ENCODE data around the gene MYPN. TPM values are rescaled to one million over a fixed set of nuclear protein-coding genes. Genes with fewer than 3 reads are reported as not detected.

MYPN gene
- total and polyA plus RNA-seq, 4 donors: 0.01 to 0.08 (median 0.03) TPM; not detected in 1

DNA sequence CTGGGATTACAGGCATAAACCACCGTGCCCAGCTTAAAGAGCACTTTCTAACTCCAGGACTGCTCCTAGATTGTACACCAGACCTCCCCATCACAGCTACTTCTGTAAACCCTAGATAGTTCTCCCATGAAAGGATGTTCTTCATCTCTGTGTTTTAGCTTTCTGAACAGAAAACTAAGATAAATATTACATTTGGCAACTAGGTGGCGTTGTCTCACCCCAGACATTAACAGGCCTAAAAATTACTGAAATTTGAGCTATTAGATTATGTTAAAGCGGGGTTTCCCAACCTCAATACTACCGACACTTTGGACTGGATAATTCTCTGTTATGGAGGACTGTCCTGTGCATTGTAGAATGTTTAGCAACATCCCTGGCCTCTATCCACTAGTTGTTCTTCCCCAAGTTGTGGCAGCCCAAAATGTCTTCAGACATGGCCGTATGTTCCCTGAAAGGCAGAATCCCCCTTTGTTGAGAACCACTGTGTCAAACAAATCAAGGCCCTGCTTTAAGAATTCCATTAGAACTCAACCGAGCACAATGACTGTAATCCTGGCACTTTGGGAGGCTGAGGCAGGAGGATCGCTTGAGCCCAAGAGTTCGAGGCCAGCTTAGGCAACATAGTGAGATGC is 103.5 kb downstream of the MYPN start:
- WGBS: 53% methylated on average over 8 of the region's 8 CpGs

DNA sequence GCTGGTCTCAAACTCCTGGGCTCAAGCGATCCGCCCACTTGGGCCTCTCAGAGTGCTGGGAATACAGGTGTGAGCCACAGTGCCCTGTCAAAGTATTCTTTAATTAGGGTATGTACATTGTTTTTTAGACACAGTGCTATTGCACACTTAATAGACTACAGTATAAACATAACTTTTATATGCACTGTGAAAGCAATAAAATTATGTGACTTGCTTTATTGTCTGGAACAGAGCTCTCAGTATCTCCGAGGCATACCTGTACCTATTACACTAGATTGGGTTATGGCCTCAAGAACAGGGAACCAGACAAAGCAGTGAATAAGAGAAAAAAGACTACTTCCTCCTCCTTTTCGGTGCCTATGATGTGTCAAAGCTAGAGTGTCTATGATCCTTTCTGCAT is 109.5 kb downstream of the MYPN start:
- H3K4me3 ChIP-seq (ENCODE audit: low read depth in 1 of 3, low read length in 3 of 3): no peak overlapping the region
- H3K27me3 ChIP-seq (ENCODE audit: control insufficient read depth in 4 of 4, insufficient read depth in 4 of 4, low read length in 3 of 4): no peaks in the 10 kb centered on the region
- H3K27ac ChIP-seq (ENCODE audit: low read depth in 1 of 2, low read length in 2 of 2): no peak overlapping the region
- WGBS: 81% methylated on average over 4 of the region's 4 CpGs
- no peak for TF ChIP-seq HNF4A (conservative IDR thresholded peaks at IDR 0.05)
- H3K9ac ChIP-seq (ENCODE audit: low read depth in 1 of 2, low read length in 2 of 2): no peak overlapping the region
- H3K36me3 ChIP-seq (ENCODE audit: control insufficient read depth in 4 of 4, insufficient read depth in 3 of 4, low read depth in 1 of 4, low read length in 3 of 4): no peaks in the 10 kb centered on the region
- H3K4me1 ChIP-seq (ENCODE audit: control insufficient read depth in 4 of 4, insufficient read depth in 4 of 4, low read length in 3 of 4): no peaks in the 10 kb centered on the region
- no peaks in the 10 kb centered on the region for H3K9me3 ChIP-seq (ENCODE audit: control insufficient read depth in 4 of 4, low read length in 3 of 4)
- DNase-seq (ENCODE audit: low spot score): no peak

More for the DNA sequence above, 103.5 kb downstream of the MYPN start:
- TF ChIP-seq RAD21 (IDR thresholded peaks at IDR 0.05): peak; percentile 83 to 84
- TF ChIP-seq, protein P1, sequence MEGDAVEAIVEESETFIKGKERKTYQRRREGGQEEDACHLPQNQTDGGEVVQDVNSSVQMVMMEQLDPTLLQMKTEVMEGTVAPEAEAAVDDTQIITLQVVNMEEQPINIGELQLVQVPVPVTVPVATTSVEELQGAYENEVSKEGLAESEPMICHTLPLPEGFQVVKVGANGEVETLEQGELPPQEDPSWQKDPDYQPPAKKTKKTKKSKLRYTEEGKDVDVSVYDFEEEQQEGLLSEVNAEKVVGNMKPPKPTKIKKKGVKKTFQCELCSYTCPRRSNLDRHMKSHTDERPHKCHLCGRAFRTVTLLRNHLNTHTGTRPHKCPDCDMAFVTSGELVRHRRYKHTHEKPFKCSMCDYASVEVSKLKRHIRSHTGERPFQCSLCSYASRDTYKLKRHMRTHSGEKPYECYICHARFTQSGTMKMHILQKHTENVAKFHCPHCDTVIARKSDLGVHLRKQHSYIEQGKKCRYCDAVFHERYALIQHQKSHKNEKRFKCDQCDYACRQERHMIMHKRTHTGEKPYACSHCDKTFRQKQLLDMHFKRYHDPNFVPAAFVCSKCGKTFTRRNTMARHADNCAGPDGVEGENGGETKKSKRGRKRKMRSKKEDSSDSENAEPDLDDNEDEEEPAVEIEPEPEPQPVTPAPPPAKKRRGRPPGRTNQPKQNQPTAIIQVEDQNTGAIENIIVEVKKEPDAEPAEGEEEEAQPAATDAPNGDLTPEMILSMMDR (IDR thresholded peaks at IDR 0.05; ENCODE audit: low read depth, low read length, missing input control): peak; percentile 51
- TF ChIP-seq, protein P2, sequence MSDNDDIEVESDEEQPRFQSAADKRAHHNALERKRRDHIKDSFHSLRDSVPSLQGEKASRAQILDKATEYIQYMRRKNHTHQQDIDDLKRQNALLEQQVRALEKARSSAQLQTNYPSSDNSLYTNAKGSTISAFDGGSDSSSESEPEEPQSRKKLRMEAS (IDR thresholded peaks at IDR 0.05): no peak
- Histone ChIP-seq H3K27ac (ENCODE audit: low read depth in 1 of 2, low read length in 2 of 2) (no peak overlapping the region), H3K36me3 (ENCODE audit: control insufficient read depth in 4 of 4, insufficient read depth in 3 of 4, low read depth in 1 of 4, low read length in 3 of 4) (no peaks in the 10 kb centered on the region), H3K9me3 (ENCODE audit: control insufficient read depth in 4 of 4, low read length in 3 of 4) (no peaks in the 10 kb centered on the region), H3K4me1 (ENCODE audit: control insufficient read depth in 4 of 4, insufficient read depth in 4 of 4, low read length in 3 of 4) (peaks cover 0 to 2% (median 0%) of the 10 kb centered on the region in 4 donors), H3K9ac (ENCODE audit: low read depth in 1 of 2, low read length in 2 of 2) (no peak overlapping the region), H3K27me3 (ENCODE audit: control insufficient read depth in 4 of 4, insufficient read depth in 4 of 4, low read length in 3 of 4) (no peaks in the 10 kb centered on the region), H3K4me3 (ENCODE audit: low read depth in 1 of 3, low read length in 3 of 3) (no peak overlapping the region)
- no peak for DNase-seq (ENCODE audit: low spot score)

DNA sequence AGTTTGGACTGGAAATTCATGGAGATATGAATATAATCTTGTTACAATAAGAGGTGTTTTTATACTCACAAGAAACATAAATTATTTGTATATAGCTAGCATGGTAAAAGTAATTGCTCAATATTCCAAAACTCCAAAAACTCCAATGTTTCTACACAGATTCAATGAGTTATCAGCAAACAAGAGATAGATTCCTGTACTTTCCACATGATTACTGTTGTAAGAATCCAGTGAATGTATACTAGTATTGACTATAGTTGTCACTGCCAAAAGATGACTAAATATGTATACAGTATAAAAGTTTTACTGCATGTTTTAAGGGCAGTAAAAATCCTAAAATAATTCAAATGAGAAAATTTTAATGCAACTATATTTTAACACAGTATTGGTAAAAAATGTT is 111.9 kb downstream of the MYPN start:
- Histone ChIP-seq H3K36me3 (ENCODE audit: control insufficient read depth in 4 of 4, insufficient read depth in 3 of 4, low read depth in 1 of 4, low read length in 3 of 4) (no peaks in the 10 kb centered on the region), H3K9me3 (ENCODE audit: control insufficient read depth in 4 of 4, low read length in 3 of 4) (no peaks in the 10 kb centered on the region), H3K27ac (ENCODE audit: low read depth in 1 of 2, low read length in 2 of 2) (no peak overlapping the region), H3K9ac (ENCODE audit: low read depth in 1 of 2, low read length in 2 of 2) (no peak overlapping the region), H3K4me1 (ENCODE audit: control insufficient read depth in 4 of 4, insufficient read depth in 4 of 4, low read length in 3 of 4) (no peaks in the 10 kb centered on the region), H3K27me3 (ENCODE audit: control insufficient read depth in 4 of 4, insufficient read depth in 4 of 4, low read length in 3 of 4) (no peaks in the 10 kb centered on the region), H3K4me3 (ENCODE audit: low read depth in 1 of 3, low read length in 3 of 3) (no peak overlapping the region)
- TF ChIP-seq, protein P3, sequence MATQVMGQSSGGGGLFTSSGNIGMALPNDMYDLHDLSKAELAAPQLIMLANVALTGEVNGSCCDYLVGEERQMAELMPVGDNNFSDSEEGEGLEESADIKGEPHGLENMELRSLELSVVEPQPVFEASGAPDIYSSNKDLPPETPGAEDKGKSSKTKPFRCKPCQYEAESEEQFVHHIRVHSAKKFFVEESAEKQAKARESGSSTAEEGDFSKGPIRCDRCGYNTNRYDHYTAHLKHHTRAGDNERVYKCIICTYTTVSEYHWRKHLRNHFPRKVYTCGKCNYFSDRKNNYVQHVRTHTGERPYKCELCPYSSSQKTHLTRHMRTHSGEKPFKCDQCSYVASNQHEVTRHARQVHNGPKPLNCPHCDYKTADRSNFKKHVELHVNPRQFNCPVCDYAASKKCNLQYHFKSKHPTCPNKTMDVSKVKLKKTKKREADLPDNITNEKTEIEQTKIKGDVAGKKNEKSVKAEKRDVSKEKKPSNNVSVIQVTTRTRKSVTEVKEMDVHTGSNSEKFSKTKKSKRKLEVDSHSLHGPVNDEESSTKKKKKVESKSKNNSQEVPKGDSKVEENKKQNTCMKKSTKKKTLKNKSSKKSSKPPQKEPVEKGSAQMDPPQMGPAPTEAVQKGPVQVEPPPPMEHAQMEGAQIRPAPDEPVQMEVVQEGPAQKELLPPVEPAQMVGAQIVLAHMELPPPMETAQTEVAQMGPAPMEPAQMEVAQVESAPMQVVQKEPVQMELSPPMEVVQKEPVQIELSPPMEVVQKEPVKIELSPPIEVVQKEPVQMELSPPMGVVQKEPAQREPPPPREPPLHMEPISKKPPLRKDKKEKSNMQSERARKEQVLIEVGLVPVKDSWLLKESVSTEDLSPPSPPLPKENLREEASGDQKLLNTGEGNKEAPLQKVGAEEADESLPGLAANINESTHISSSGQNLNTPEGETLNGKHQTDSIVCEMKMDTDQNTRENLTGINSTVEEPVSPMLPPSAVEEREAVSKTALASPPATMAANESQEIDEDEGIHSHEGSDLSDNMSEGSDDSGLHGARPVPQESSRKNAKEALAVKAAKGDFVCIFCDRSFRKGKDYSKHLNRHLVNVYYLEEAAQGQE (IDR thresholded peaks at IDR 0.05): no peak
- TF ChIP-seq GABPA (IDR thresholded peaks at IDR 0.05 in 1 of 2, conservative IDR thresholded peaks at IDR 0.05 in 1 of 2) (no peak), RAD21 (IDR thresholded peaks at IDR 0.05) (no peak), EGR1 (IDR thresholded peaks at IDR 0.05; ENCODE audit: low read depth in 2 of 2) (no peak), FOXA1 (IDR thresholded peaks at IDR 0.05) (no peak), SP1 (IDR thresholded peaks at IDR 0.05) (no peak)
- TF ChIP-seq, protein P1 (IDR thresholded peaks at IDR 0.05; ENCODE audit: low read depth, low read length, missing input control): no peak
- DNase-seq (ENCODE audit: low spot score): no peak
